HEK293 (cell line): Measurements from ENCODE around the gene ITGA2B.
"Not testable (repeated sequence)": the region's sequence is repeated elsewhere in the genome, so short reads cannot be mapped to it uniquely, and the experiment has no call there.

Experiments
- CTCF ChIA-PET: fragments of 350-600 bp; formaldehyde crosslinking; extraction: SDS; loops from one replicate; lab custom pipeline; 2021; ENCODE audit warnings: antibody characterized with exemption; lab: Yijun Ruan, JAX
- POLR2A ChIA-PET: fragments of 300-600 bp; formaldehyde crosslinking; extraction: SDS; loops from one replicate; lab custom pipeline; 2020; ENCODE audit warnings: antibody characterized with exemption, inconsistent platforms; lab: Yijun Ruan, JAX
- H3K27ac ChIP-seq: fragments of 200-500 bp; sonication (Bioruptor generic); 2 replicates; pipeline ENCODE4 v1.5.1; 2014; ENCODE audit warnings: low read depth, low read length, control low read depth, inconsistent platforms; ENCODE audit errors: extremely low read depth
- H3K36me3 ChIP-seq, 2 experiments: fragments of 200-500 bp in 1 of 2; sonication (Bioruptor generic) in 1 of 2; 1 replicate in 1 of 2; 2 replicates in 1 of 2; pipeline ENCODE4 v1.5.1; 2014 to 2017; ENCODE audit warnings: inconsistent platforms in 2 of 2, low read length in 2 of 2; ENCODE audit not compliant: control insufficient read depth in 2 of 2, insufficient read depth in 1 of 2
- H3K4me1 ChIP-seq: fragments of 200-500 bp; sonication (Bioruptor generic); 2 replicates; pipeline ENCODE4 v1.5.1; 2014; ENCODE audit warnings: mild to moderate bottlenecking, low read length, inconsistent platforms; ENCODE audit not compliant: control insufficient read depth, insufficient read depth
- H3K4me3 ChIP-seq: 2 replicates; pipeline ENCODE4 v1.5.1; 2011; ENCODE audit warnings: low read depth, mild to moderate bottlenecking, control low read depth, low read length, moderate library complexity
- H3K9me3 ChIP-seq: fragments of 200-500 bp; sonication (Bioruptor generic); 2 replicates; pipeline ENCODE4 v1.5.1; 2014; ENCODE audit warnings: low read depth, low read length, inconsistent platforms; ENCODE audit not compliant: control insufficient read depth, insufficient read depth
- GLIS1 ChIP-seq: fragments of 450-650 bp; formaldehyde crosslinking; IDR thresholded peaks from 2 replicates; pipeline ENCODE4 v1.5.1; 2016; ENCODE audit warnings: missing biosample characterization, missing genetic modification characterization
- KLF7 ChIP-seq: fragments of 450-650 bp; formaldehyde crosslinking; IDR thresholded peaks from 2 replicates; pipeline ENCODE4 v1.5.1; 2016; ENCODE audit warnings: missing biosample characterization, missing genetic modification characterization, borderline replicate concordance
- PRDM6 ChIP-seq: fragments of 450-650 bp; formaldehyde crosslinking; IDR thresholded peaks from 2 replicates; pipeline ENCODE4 v1.5.1; 2017; ENCODE audit warnings: missing biosample characterization, missing genetic modification characterization
- RBAK ChIP-seq: fragments of 450-650 bp; formaldehyde crosslinking; IDR thresholded peaks from 2 replicates; pipeline ENCODE4 v1.5.1; 2016; ENCODE audit warnings: missing biosample characterization, missing genetic modification characterization
- REPIN1 ChIP-seq: fragments of 450-650 bp; formaldehyde crosslinking; IDR thresholded peaks from 2 replicates; pipeline ENCODE4 v1.5.1; 2017; ENCODE audit warnings: missing biosample characterization, missing genetic modification characterization, low read depth
- ZBTB10 ChIP-seq: fragments of 450-650 bp; formaldehyde crosslinking; IDR thresholded peaks from 2 replicates; pipeline ENCODE4 v1.5.1; 2016; ENCODE audit warnings: missing biosample characterization, missing genetic modification characterization
- ZBTB17 ChIP-seq: fragments of 450-650 bp; formaldehyde crosslinking; IDR thresholded peaks from 2 replicates; pipeline ENCODE4 v1.5.1; 2016; ENCODE audit warnings: missing biosample characterization, missing genetic modification characterization
- ZBTB20 ChIP-seq: fragments of 450-650 bp; formaldehyde crosslinking; IDR thresholded peaks from 2 replicates; pipeline ENCODE4 v1.5.1; 2016; ENCODE audit warnings: missing biosample characterization, missing genetic modification characterization
- ZBTB48 ChIP-seq: fragments of 450-650 bp; formaldehyde crosslinking; IDR thresholded peaks from 2 replicates; pipeline ENCODE4 v1.5.1; 2016; ENCODE audit warnings: missing biosample characterization, missing genetic modification characterization
- ZFP69B ChIP-seq: fragments of 450-650 bp; formaldehyde crosslinking; IDR thresholded peaks from 2 replicates; pipeline ENCODE4 v1.5.1; 2016; ENCODE audit warnings: missing biosample characterization, missing genetic modification characterization
- ZIC2 ChIP-seq: fragments of 450-650 bp; formaldehyde crosslinking; IDR thresholded peaks from 2 replicates; pipeline ENCODE4 v1.5.1; 2016; ENCODE audit warnings: missing biosample characterization, missing genetic modification characterization
- ZNF157 ChIP-seq: fragments of 450-650 bp; formaldehyde crosslinking; IDR thresholded peaks from 2 replicates; pipeline ENCODE4 v1.5.1; 2016; ENCODE audit warnings: missing biosample characterization, missing genetic modification characterization
- ZNF335 ChIP-seq: fragments of 450-650 bp; formaldehyde crosslinking; conservative IDR thresholded peaks from 2 replicates; pipeline ENCODE4 v1.5.1; 2016; ENCODE audit warnings: missing biosample characterization, missing genetic modification characterization
- ZNF391 ChIP-seq: fragments of 450-650 bp; formaldehyde crosslinking; IDR thresholded peaks from 2 replicates; pipeline ENCODE4 v1.5.1; 2016; ENCODE audit warnings: low read depth, missing biosample characterization, missing genetic modification characterization, borderline replicate concordance
- ZNF416 ChIP-seq: fragments of 450-650 bp; formaldehyde crosslinking; IDR thresholded peaks from 2 replicates; pipeline ENCODE4 v1.5.1; 2016; ENCODE audit warnings: missing biosample characterization, missing genetic modification characterization
- ZNF560 ChIP-seq: fragments of 450-650 bp; formaldehyde crosslinking; IDR thresholded peaks from 2 replicates; pipeline ENCODE4 v1.5.1; 2017; ENCODE audit warnings: missing biosample characterization, missing genetic modification characterization, borderline replicate concordance
- ZNF561 ChIP-seq: fragments of 450-650 bp; IDR thresholded peaks from 2 replicates; pipeline ENCODE4 v1.5.1; 2018; ENCODE audit warnings: missing biosample characterization, missing genetic modification characterization, borderline replicate concordance
- ZNF571 ChIP-seq: fragments of 450-650 bp; formaldehyde crosslinking; IDR thresholded peaks from 2 replicates; pipeline ENCODE4 v1.5.0; 2017; ENCODE audit warnings: missing biosample characterization, missing genetic modification characterization
- ZNF621 ChIP-seq: fragments of 450-650 bp; formaldehyde crosslinking; IDR thresholded peaks from 2 replicates; pipeline ENCODE4 v1.5.1; 2017; ENCODE audit warnings: missing biosample characterization, missing genetic modification characterization
- ZNF660 ChIP-seq: fragments of 450-650 bp; IDR thresholded peaks from 2 replicates; pipeline ENCODE4 v1.5.1; 2018; ENCODE audit warnings: missing biosample characterization, mild to moderate bottlenecking, missing genetic modification characterization
- ZNF677 ChIP-seq: fragments of 450-650 bp; IDR thresholded peaks from 2 replicates; pipeline ENCODE4 v1.5.0; 2018; ENCODE audit warnings: missing biosample characterization, mild to moderate bottlenecking, missing genetic modification characterization, moderate library complexity
- ZNF692 ChIP-seq: fragments of 450-650 bp; formaldehyde crosslinking; IDR thresholded peaks from 2 replicates; pipeline ENCODE4 v1.5.1; 2016; ENCODE audit warnings: missing biosample characterization, missing genetic modification characterization
- ZNF747 ChIP-seq: fragments of 450-650 bp; formaldehyde crosslinking; IDR thresholded peaks from 2 replicates; pipeline ENCODE4 v1.5.1; 2016; ENCODE audit warnings: missing biosample characterization, missing genetic modification characterization
- ZSCAN30 ChIP-seq: fragments of 450-650 bp; IDR thresholded peaks from 2 replicates; pipeline ENCODE4 v1.5.1; 2018; ENCODE audit warnings: missing biosample characterization, mild to moderate bottlenecking, missing genetic modification characterization, moderate library complexity
- TF ChIP-seq, protein P1 (sequence below): fragments of 450-650 bp; IDR thresholded peaks from 2 replicates; pipeline ENCODE4 v1.5.1; 2018; ENCODE audit warnings: missing biosample characterization, mild to moderate bottlenecking, missing genetic modification characterization

The ITGA2B gene

GRCh38 chr17:44343510-44344209 is 45.8 kb downstream of the ITGA2B start:
- Histone ChIP-seq H3K4me1 (no peaks in the 10 kb centered on the region), H3K4me3 (no peak overlapping the region), H3K27ac (no peak overlapping the region), H3K9me3 (no peaks in the 10 kb centered on the region), H3K36me3 (peaks cover 0 to 4% of the 10 kb centered on the region in 2 experiments; a peak in 1 of 3 replicates)
- POLR2A ChIA-PET = interaction anchor here (1.0 to 2.5 kb wide), 5 partner anchors 18 to 159 kb away, joined by 4 to 23 read pairs (median 5); partner anchors contain the start of genes FAM171A2, GPATCH8 and TMUB2
- CTCF ChIA-PET = interaction anchor here (3.1 to 3.3 kb wide), 2 partner anchors 13 to 132 kb away, joined by 13 to 27 read pairs; no protein-coding TSS in a partner anchor
- TF ChIP-seq ZNF416 = no peak
- no peak for TF ChIP-seq ZNF660
- no peak for TF ChIP-seq ZNF747 (tag by site-specific recombination)
- no peak for TF ChIP-seq REPIN1
- TF ChIP-seq ZBTB17 (tag by site-specific recombination) = no peak
- no peak for TF ChIP-seq ZNF560
- TF ChIP-seq RBAK = no peak
- TF ChIP-seq, protein P1, sequence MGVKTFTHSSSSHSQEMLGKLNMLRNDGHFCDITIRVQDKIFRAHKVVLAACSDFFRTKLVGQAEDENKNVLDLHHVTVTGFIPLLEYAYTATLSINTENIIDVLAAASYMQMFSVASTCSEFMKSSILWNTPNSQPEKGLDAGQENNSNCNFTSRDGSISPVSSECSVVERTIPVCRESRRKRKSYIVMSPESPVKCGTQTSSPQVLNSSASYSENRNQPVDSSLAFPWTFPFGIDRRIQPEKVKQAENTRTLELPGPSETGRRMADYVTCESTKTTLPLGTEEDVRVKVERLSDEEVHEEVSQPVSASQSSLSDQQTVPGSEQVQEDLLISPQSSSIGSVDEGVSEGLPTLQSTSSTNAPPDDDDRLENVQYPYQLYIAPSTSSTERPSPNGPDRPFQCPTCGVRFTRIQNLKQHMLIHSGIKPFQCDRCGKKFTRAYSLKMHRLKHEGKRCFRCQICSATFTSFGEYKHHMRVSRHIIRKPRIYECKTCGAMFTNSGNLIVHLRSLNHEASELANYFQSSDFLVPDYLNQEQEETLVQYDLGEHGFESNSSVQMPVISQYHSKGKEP (tag by site-specific recombination) = no peak
- TF ChIP-seq ZBTB20 (tag by site-specific recombination) = no peak
- no peak for TF ChIP-seq ZSCAN30 (tag by site-specific recombination)
- no peak for TF ChIP-seq ZNF571 (tag by site-specific recombination)
- TF ChIP-seq ZNF157 (tag by site-specific recombination) = no peak
- TF ChIP-seq ZNF677 = no peak
- TF ChIP-seq PRDM6 (tag by site-specific recombination) = no peak
- no peak for TF ChIP-seq KLF7 (tag by site-specific recombination)
- no peak for TF ChIP-seq ZNF621 (tag by site-specific recombination)
- no peak for TF ChIP-seq ZNF561 (tag by site-specific recombination)

DNA sequence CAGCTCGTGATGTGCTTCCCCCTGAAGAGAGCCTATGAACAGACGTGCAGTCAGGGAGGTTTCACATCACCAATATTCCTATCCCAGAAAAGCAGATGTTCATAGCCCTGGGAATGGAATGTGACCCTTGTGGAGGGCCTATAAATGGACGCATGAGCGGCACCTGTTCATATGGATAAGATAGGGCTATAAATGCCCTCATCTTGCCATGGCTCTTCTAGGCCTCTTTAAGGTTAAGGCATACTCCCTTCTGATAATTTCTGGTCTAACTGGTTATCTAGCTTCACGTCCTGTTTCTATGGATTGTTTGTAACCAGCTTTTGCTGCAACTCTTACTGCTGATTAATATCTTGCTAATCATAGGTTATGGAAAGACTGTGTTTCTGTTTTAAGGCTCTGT is 48.9 kb downstream of the ITGA2B start:
- CTCF ChIA-PET = interaction anchor here (0.6 to 2.5 kb wide), 5 partner anchors 9 to 137 kb away, joined by 3 to 22 read pairs (median 3); no protein-coding TSS in a partner anchor
- H3K4me1 ChIP-seq, H3K27ac ChIP-seq, H3K36me3 ChIP-seq, H3K9me3 ChIP-seq, H3K4me3 ChIP-seq: not testable (repeated sequence)
- POLR2A ChIA-PET = interaction anchor here (0.5 kb wide), 1 partner anchor 9 kb away, joined by 7 read pairs; no protein-coding TSS in a partner anchor

DNA sequence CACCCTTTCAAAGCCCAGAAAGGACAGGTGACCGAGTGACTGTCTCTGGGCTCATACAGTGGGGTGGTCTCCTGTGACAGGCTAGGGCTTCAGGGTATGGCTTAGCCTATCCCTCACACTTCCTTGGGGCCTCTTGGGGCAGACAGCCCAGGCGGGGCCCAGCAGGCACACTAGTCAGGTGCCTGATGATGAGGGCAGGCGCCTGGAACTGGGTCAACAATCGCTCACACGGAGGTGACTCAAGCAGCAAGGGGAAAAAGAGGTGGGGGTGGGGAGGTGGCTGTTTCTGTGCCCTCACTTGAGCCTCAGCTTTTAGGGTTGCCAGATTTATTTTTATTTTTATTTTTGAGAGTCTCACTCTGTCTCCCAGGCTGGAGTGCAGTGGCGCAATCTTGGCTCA is 50.7 kb downstream of the ITGA2B start:
- ChIA-PET CTCF (interaction anchor here (0.7 to 1.4 kb wide), 3 partner anchors 12 to 299 kb away, joined by 3 to 8 read pairs (median 3); no protein-coding TSS in a partner anchor), POLR2A (interaction anchor here (1.1 kb wide), 1 partner anchor 12 kb away, joined by 3 read pairs; no protein-coding TSS in a partner anchor)
- Histone ChIP-seq H3K36me3 (no peaks in the 10 kb centered on the region), H3K4me3 (no peak overlapping the region), H3K4me1 (no peaks in the 10 kb centered on the region), H3K9me3 (no peaks in the 10 kb centered on the region), H3K27ac (no peak overlapping the region)
- TF ChIP-seq ZFP69B (peak; percentile 89), ZBTB10 (tag by site-specific recombination) (no peak), GLIS1 (tag by site-specific recombination) (0 out of 2 replicates have a peak, but pooled peaks have one; percentile 5), ZBTB17 (tag by site-specific recombination) (0 out of 2 replicates have a peak, but pooled peaks have one; percentile 42), ZNF692 (tag by site-specific recombination) (peak; percentile 97), ZIC2 (peak; percentile 45; the same call in 1 of the 2 replicates), ZBTB48 (tag by site-specific recombination) (0 out of 2 replicates have a peak, but pooled peaks have one; percentile 47), ZNF335 (tag by site-specific recombination) (peak; percentile 97), ZNF391 (no peak)
